ENCODE data around the gene KCNG2. TPM values are rescaled to one million over a fixed set of nuclear protein-coding genes. Genes with fewer than 3 reads are reported as not detected.

KCNG2 gene
- total RNA-seq, 1 experiment from 2014 or later = not detected

GRCh38 chr18:79784965-79785770, 12.6 kb upstream of the KCNG2 start:
- DNase-seq (ENCODE audit: low read depth) = no peak

- DNase-seq (ENCODE audit: low read depth) = no peak
Observed at GRCh38 chr18:79785831-79786230, 11.9 kb upstream of the KCNG2 start.

GRCh38 chr18:79786304-79786703, 11.4 kb upstream of the KCNG2 start:
- DNase-seq (ENCODE audit: low read depth) = no peak

GRCh38 chr18:79786786-79787526, 10.8 kb upstream of the KCNG2 start:
- DNase-seq (ENCODE audit: low read depth) = no peak

GRCh38 chr18:79787527-79787864, 10.2 kb upstream of the KCNG2 start:
- no peak for DNase-seq (ENCODE audit: low read depth)

- no peak for DNase-seq (ENCODE audit: low read depth)
Observed at GRCh38 chr18:79787865-79788733, 9.6 kb upstream of the KCNG2 start.

GRCh38 chr18:79788734-79789085, 9.0 kb upstream of the KCNG2 start:
- no peak for DNase-seq (ENCODE audit: low read depth)

GRCh38 chr18:79789091-79789891, 8.4 kb upstream of the KCNG2 start:
- no peak for DNase-seq (ENCODE audit: low read depth)

- DNase-seq (ENCODE audit: low read depth) = no peak
Observed at GRCh38 chr18:79789901-79790890, 7.5 kb upstream of the KCNG2 start.

GRCh38 chr18:79790996-79791972, 6.5 kb upstream of the KCNG2 start:
- DNase-seq (ENCODE audit: low read depth) = peak; percentile 70

GRCh38 chr18:79792096-79792987, 5.4 kb upstream of the KCNG2 start:
- no peak for DNase-seq (ENCODE audit: low read depth)

- no peak for DNase-seq (ENCODE audit: low read depth)
Observed at GRCh38 chr18:79792988-79793355, 4.8 kb upstream of the KCNG2 start.

- no peak for DNase-seq (ENCODE audit: low read depth)
Observed at GRCh38 chr18:79794846-79795245, 2.9 kb upstream of the KCNG2 start.

GRCh38 chr18:79795446-79795845, 2.3 kb upstream of the KCNG2 start:
- no peak for DNase-seq (ENCODE audit: low read depth)

GRCh38 chr18:79796016-79796415, 1.7 kb upstream of the KCNG2 start:
- DNase-seq (ENCODE audit: low read depth) = no peak

GRCh38 chr18:79796531-79797405, 970 bp upstream of the KCNG2 start:
- DNase-seq (ENCODE audit: low read depth) = no peak

GRCh38 chr18:79798346-79798998, 734 bp downstream of the KCNG2 start:
- DNase-seq (ENCODE audit: low read depth) = no peak
